Right ventricle myocardium inferior (tissue), 1 donor: ENCODE measurements around the gene COA8. TPM values are rescaled to one million over a fixed set of nuclear protein-coding genes. Genes with fewer than 3 reads are reported as not detected.
"Not testable (repeated sequence)": the region's sequence is repeated elsewhere in the genome, so short reads cannot be mapped to it uniquely, and the experiment has no call there.

Experiments used
- ATAC-seq: fragments of 200-7000 bp; cut with Tn5 transposase; one replicate; pipeline ENCODE4 v1.9.1; 2020; ENCODE audit warnings: mild to moderate bottlenecking, moderate library complexity
- DNase-seq: peaks from one replicate; pipeline ENCODE4 v3.0.0; 2021; ENCODE audit errors: missing footprints
- intact Hi-C: fragments of 100-400 bp; cut with DNase I; formaldehyde crosslinking; loops from one replicate; pipeline ENCODE4 v1.11.0; 2022
- total RNA-seq: library from RNA; stranded (reverse); fragmentation: NEBNext Ultra II Directional; extraction: Animal tissue kit (Norgen Biotek cat#: 25700); gene quantifications from one replicate; pipeline ENCODE4 v1.2.1, GENCODE V29; 2021
- donor health status: DM: no; HTN: yes; CAD: no; lungs with severe emphysema.

Gene COA8
- total RNA-seq, 1 donor from 2014 or later = 49.3 TPM

DNA sequence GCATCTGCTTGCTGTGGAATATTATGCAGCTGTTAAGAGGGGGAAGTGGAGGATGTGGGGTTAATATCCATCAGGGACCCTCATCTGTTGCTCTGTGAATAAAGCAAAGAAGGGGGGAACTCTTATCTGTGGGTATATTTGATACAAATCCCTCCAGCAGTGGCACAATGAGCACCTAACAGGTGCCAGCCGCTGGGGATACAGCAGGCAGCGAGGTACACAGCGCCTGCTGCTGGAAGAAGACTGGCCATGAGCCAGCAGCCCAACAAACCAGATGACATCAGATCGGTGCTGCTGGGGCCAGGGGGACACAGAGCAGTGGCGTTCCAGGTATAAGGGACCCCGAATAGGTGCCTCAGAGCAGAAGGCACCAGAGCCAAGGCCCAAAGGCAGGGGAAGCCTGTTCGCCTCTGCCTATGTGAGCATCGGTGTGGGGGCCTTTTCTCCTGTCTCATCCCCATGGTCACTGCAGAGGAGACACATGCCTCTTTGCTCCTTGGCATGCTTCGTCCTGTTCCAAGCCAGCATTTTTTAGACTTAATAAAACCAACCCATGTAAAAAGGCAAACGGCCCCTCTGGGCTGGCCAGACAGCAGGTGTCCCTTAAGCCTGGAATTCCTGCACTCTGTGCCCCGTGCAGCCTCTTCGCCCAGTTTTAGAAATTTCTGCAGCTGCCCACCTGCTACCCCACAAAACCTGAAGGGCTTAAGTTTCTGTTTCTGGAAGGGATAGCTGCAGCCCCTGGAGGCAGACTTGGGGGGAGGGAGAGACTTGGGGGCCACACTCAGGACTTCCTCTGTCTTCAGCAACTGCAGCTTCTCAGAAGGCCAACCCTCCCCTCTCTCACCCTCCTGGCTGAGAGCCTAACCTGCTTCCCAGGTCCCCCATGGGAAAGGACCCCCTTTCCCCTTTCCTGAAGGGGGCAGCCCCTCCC lies 38.5 kb upstream of the COA8 start:
- intact Hi-C loops = no loop called here
- DNase-seq (peak; percentile 53), ATAC-seq (no peak)

- peak; percentile 32 for DNase-seq
- intact Hi-C loops, ATAC-seq: not testable (repeated sequence)
Observed at GRCh38 chr14:103525430-103526246, 37.1 kb upstream of the COA8 start.

DNA sequence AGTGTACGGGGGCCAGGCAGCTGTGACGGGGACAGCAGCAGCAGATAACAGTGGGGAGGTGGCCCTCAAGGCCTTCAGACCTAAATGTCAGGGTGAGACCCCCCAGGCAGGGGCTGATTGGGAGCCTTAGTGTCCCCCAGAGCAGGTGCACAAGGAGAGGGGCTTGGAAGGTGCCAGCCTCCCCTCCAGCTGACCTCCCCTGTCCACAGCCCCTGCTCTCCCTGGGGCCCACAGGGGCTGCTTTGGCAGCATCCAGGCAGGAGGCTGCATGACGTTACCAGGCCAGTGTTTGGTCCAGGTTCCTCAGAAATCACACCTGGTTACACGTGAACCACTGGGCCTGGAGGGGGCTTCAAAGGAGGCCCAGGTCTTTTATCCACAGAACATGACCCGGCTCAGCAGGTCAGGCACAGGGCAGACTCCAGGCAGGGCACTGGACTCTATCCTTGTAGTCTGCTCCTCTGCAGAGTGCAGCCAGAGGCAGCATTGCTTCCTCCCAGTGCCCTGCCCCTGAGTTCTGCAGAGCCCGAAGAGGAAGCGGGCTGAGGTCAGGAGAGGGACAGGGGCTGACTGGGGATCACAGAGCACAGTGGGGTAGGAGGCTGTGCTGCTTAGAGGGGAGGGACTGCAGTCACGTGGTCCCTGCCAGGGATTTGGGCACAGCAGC lies 36.4 kb upstream of the COA8 start:
- peak; percentile 46 for DNase-seq
- intact Hi-C loops = no loop called here
- ATAC-seq = no peak

DNA sequence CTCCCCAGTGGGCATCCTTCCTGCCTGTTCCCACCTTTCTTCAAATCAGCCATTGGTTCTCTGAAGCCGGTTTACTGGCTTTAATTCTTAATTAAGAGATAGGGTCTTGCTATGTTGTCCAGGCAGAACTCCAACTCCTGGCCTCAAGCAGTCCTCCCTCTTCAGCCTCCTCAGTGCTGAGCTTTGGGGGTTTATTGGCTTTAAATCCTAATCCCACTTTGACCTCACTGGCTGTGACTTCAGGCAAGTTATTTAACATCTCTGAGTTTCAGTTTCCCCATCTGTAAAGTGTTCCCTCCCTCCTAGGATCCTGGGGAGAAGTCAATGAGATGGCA lies 35.9 kb upstream of the COA8 start:
- ATAC-seq (no peak), DNase-seq (no peak)
- intact Hi-C loops = no loop called here

DNA sequence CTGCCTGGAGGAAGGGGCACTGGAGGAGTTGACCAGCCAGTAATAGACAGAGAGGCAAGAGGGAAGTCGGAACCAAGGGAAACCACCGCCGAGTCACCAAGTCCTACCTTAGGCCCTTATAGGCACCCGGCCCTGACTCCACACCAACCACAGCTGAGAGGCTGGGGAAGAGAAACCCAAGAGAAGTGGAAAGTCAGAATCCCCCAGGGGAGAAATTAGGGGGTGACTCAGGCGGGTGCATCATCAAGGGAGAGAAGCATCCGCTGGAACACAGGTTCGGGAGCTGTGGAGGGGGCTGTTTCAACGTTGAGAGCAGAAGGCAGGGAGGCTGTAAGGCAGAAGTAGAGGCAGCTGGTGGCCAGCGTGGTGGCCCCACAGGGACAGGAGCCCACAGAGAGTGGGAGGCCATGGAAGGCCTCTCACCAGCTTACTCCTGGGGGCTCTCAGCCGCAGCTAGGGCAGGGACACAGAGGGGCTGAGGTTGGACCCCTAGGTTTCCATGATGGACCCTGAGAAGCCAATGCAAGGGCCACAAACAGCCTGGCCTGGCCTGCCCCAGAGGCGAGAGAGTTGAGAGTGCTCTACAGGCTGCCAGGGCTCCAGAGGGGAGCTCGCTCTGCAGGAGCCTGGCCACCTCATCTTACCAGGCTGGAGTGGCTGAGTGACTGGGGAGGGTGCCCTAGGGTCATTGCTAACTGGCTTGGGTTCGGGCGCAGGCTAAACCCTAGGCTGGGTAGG lies 35.2 kb upstream of the COA8 start:
- intact Hi-C loops = no loop called here
- DNase-seq (peak; percentile 51), ATAC-seq (peak; percentile 1)

- DNase-seq (no peak), ATAC-seq (peak; percentile 58)
- intact Hi-C loops = no loop called here
Observed at GRCh38 chr14:103528146-103528586, 34.6 kb upstream of the COA8 start.

DNA sequence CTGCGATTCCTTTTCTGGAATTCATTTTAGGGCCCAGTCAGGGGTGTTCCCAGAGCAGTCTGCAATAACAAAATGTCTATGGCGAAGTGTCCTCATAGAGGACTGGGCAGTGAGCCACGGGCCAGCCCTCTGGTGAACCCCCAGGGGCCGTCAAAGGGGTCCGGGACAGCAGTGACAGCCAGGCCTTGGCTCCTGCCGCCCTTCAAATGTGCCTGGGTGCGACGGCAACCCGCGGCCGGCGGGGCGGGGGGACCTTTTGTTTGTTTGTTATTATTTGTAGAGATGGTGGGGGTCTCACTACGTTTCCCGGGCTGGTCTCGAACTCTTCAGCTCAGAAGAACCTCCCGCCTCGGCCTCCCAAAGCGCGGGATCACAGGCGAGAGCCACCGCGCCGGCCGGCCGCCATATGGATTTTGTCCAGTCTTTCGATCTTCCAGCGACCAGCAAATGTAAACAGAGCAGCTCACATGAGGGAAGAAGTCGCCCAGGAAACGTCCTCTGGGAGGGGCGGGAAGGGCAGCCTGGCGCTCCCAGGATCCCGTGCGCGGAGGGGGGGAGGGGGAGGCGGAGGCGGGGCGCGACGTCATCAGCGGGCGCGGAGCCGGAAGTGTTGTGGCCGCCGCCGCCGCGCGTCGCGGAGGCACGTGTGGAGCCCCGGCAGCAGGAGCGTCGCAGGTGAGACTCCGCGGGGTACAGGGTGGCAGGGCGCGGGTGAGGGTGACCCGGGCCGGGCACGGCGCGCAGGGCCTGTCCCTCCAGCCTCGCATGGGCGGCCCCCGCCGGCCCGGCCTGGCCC lies 34.0 kb upstream of the COA8 start, which contains the start of gene TRMT61A:
TSS of gene TRMT61A (plus strand) at position 610 of the 796 bp plus-strand sequence. CDS start 783 bp downstream, outside the sequence.
- DNase-seq (peak; percentile 94), ATAC-seq (peak; percentile 91)
- intact Hi-C loops = no loop called here

GRCh38 chr14:103529383-103530365 lies 33.1 kb upstream of the COA8 start:
- no peak for ATAC-seq

GRCh38 chr14:103530390-103530789 lies 32.4 kb upstream of the COA8 start:
- DNase-seq = no peak
- intact Hi-C loops = no loop called here
- no peak for ATAC-seq

More at GRCh38 chr14:103529383-103530365, 33.1 kb upstream of the COA8 start:
- intact Hi-C loops = no loop called here
- DNase-seq = no peak

DNA sequence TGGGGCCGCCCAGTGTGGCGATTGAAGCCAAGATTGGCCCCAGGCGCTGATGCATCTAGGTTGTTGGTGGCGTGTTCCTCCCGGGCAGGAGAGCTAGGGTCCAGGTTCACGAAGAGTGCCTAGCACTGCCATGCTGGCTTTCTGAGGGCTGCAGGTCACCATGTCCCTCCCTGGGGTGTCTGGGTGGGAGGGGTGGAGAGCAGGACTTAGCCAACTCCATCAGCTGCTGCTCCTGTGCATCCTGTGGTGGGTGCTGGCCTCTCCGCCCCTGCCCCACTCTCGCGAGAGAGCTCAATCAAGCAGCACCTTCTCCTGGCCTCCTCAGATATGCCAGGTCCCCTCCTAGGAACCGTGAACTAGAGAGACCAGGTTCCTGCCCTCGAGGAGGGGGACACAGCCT lies 31.9 kb upstream of the COA8 start:
- DNase-seq (no peak), ATAC-seq (no peak)
- intact Hi-C loops = no loop called here

DNA sequence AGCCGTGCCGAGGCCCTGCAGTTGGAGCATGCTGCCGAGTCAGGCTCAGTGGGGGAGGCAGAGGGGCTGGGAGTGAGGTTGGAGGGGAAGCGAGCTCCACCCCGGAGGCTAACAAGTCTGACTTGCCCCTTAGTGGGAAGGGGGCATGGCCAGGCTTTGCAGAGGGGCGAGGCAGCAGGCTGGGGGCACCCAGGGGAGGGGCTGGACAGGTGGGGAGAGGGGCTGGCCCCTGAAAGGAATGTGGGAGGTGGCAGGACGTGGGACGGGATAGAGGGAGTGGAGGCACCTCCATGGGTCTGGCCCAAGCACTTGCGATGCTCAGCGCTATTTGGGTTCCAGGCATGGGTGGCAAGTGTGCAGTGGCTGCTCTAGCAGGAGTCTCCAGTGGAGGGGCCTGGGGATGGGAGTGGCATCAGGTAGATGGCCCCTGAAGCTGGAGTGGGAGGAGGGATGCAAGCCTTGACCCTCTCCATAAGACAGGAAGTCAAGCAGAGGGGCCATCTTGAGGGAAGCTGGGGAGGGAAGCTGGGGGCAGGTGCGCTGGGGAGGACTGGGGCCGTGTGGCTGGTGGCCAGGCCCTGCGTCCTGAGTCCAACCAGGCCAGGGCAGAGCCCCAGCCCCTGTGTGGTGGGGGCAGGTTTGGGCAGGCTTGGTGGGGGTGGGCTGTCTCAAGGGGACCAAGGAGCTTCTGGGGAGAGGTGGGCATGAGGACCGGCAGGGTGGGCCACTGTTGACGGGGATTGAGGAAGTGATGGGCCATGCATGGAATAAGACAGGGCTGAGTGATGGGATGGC lies 31.1 kb upstream of the COA8 start:
- ATAC-seq (no peak), DNase-seq (peak; percentile 27)
- intact Hi-C loops = no loop called here

DNA sequence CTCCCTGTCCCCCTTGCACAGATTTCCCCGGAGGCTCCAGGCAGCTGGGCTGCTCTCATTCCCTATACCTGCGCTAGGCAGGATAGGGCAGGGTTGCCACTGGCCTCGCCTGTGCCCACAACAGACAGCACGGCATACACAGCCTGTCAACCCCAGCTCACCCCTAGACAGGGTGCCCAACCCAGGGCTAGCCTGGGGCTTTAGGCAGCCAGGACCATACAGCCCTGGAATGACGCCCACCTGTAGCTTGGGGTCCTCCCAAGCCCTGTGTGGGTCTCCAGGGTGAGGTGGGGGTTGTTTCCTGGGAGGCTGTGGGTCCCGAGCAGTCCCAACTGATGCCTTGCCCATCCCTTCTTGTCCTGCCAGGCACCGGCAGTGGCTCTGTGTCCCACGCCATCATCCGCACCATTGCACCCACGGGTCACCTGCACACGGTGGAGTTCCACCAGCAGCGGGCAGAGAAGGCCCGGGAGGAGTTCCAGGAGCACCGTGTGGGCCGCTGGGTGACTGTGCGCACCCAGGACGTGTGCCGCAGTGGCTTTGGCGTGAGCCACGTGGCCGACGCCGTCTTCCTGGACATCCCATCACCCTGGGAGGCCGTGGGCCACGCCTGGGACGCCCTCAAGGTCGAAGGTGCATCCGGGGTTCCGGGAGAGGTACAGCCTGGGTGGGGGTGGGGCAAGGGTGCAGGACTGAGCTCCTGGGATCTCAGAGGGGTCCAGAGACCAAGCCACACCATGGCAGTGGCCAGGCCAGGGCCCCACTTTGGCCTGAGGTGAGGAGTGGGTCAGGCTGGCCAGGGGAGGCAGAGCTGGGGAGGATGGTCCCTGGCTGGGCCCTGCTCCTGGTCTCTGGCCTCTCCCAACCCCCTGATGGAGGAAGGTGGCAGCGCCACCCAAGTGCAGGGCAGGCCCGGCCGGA lies 30.3 kb upstream of the COA8 start:
- intact Hi-C loops = no loop called here
- no peak for ATAC-seq
- DNase-seq = peak; percentile 61

DNA sequence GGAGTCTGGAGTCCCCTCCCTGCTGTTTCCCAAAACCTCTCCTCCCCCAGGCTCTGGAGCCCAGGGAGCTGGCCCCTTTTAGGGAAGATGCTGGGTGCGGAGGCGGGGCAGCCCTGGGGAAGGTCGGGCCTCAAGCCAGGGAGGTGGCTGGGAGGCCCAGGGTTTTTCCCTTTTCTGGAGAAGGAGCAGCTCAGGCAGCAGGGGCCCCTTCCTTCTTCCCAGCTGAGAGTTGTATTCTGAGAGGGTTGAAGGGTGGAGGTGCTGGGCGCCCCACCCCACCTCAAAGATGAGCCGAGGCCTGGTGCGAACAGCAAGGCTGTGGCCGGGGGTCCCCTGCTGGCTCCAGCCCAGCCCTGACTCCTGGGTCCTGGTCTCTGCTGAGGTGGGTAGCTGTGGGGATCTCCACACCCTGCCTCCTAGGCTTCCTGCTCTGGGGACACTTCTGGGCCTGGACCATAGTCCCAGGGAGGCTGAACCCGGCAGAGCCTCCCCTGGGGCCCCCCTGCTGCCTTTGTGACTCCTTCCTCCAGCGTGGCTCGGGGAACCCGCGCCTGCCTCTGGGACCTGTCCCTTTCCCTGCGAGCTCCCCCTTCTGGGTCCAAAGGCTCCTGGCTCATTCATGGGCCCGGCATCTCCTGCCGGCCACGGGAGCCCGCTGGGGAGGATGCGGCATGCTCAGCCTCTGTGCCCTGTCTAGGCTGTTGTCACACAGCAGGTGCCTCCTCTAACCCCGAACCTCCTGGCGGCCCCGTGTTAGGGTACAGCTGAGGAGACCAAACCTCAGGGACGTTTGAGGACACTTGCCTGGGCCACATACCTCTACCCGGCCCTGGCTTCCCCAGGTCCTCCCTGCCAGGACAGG lies 29.4 kb upstream of the COA8 start:
- DNase-seq (peak; percentile 60), ATAC-seq (no peak)
- intact Hi-C loops = no loop called here

DNA sequence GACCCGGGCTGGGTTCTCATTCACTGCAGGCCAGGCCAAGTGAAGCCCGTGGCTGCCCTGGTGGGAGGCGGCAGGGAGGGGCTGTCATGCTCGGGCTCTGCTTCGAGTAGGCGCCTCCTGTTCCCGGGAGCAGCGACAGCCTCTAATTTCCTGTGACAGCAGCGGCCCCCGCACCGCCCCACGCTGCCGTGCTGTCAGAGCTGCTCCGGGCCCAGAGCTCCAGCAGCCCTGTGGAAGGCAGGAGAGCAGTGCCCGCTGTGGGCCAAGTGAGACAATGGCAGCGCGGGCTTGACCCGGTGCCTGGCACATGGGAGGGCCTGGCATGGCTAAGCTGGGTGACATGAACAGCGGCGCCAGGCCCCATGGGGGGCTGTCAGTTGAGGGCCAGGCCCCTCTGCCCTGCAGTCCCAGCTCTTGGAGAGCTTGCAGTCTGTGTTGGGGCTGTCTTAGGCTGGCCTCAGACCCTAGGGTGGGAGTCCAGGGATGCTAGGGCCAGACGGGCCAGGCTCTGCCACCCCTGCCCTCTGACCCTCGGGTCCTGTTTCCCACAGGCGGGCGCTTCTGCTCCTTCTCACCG lies 28.7 kb upstream of the COA8 start:
- no peak for ATAC-seq
- intact Hi-C loops = no loop called here
- peak; percentile 53 for DNase-seq
